Activated CD4-positive, alpha-beta T cell treated with anti-CD3 and anti-CD28 coated beads for 36 hours (primary cell): ENCODE measurements around the gene GFI1. TPM values are rescaled to one million over a fixed set of nuclear protein-coding genes. Genes with fewer than 3 reads are reported as not detected.
A peak's percentile ranks its signal among the peaks of the same experiment; 100 is the strongest.

Source experiments
- ATAC-seq: fragments of 200-7000 bp; cut with Tn5 transposase; one replicate; pipeline ENCODE4 v1.10.0; 2021; ENCODE audit warnings: mild to moderate bottlenecking, moderate library complexity
- CTCF ChIA-PET: fragments of 350-600 bp; sonication (Branson Sonifier 250); formaldehyde crosslinking; loops from one replicate; lab custom pipeline; 2021; ENCODE audit warnings: antibody characterized with exemption; lab: Charles Lee
- POLR2A ChIA-PET: fragments of 350-600 bp; sonication (Branson Sonifier 250); formaldehyde crosslinking; loops from one replicate; lab custom pipeline; 2021; ENCODE audit warnings: antibody characterized with exemption, inconsistent platforms; lab: Charles Lee
- DNase-seq: peaks from one replicate; pipeline ENCODE4 v3.0.0-alpha.2; 2020
- H3K27ac Mint-ChIP-seq: one replicate; pipeline ENCODE4 v1.8.0; 2021; ENCODE audit warnings: mixed read lengths
- H3K27me3 Mint-ChIP-seq: one replicate; pipeline ENCODE4 v1.8.0; 2021; ENCODE audit warnings: mixed read lengths
- H3K36me3 Mint-ChIP-seq: one replicate; pipeline ENCODE4 v1.8.0; 2021; ENCODE audit warnings: low read depth, mixed read lengths
- H3K4me1 Mint-ChIP-seq: one replicate; pipeline ENCODE4 v1.8.0; 2021; ENCODE audit warnings: mixed read lengths
- H3K4me3 Mint-ChIP-seq: one replicate; pipeline ENCODE4 v1.8.0; 2021; ENCODE audit warnings: mild to moderate bottlenecking, moderate library complexity, mixed read lengths
- H3K9me3 Mint-ChIP-seq: one replicate; pipeline ENCODE4 v1.8.0; 2021; ENCODE audit warnings: low read depth, mixed read lengths
- intact Hi-C, 2 experiments: fragments of 100-400 bp; cut with DNase I in 1 of 2; cut with micrococcal nuclease in 1 of 2; formaldehyde crosslinking; loops; one replicate each; pipeline versions ENCODE4 v1.14.2 to v1.15.1; 2022 to 2024; cut with DNase I, micrococcal nuclease
- total RNA-seq, 2 experiments: library from RNA; stranded (reverse); gene quantifications; one replicate each; pipeline ENCODE4 v1.2.3, GENCODE V29; 2021

GFI1 gene
- total RNA-seq, 2 experiments from 2014 or later: 47.7 to 53.7 TPM

DNA sequence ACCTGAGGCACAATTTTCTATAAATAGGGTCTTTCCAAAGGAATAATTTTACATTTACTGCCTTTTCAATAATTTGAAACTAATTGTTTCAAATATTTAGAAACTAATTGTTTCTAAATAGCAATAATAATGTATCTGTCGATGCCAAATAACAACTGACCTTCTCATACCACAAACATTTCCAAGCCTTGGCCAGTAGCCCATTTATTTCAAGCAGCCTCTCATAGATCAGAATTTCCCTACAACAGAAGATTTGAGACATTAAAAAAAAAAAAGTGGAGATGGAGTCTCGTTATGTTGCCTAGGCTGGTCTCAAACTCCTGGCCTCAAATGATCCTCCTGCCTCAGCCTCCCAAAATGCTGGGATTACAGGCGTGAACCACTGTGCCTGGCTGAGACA lies 2.1 kb upstream of the GFI1 start:
- POLR2A ChIA-PET: interaction anchor here (0.7 kb wide), 1 partner anchor 50 kb away, joined by 3 read pairs; no protein-coding TSS in a partner anchor
- CTCF ChIA-PET: interaction anchor here (0.7 to 1.5 kb wide), 3 partner anchors 42 to 168 kb away, joined by 3 to 4 read pairs (median 3); no protein-coding TSS in a partner anchor
- Mint-ChIP-seq H3K4me1 (peaks cover 29% of the 10 kb centered on the region), H3K27me3 (no peaks in the 10 kb centered on the region), H3K27ac (peak overlapping the region; percentile 56), H3K9me3 (no peaks in the 10 kb centered on the region), H3K36me3 (peaks cover 15% of the 10 kb centered on the region), H3K4me3 (peak overlapping the region; percentile 98)
- intact Hi-C loops: loop anchor here (1.0 to 10.0 kb wide), 7 partner anchors 15 to 934 kb away; partner anchors contain the start of genes DIPK1A (in 1 of the 2), MTF2 (in 1 of the 2) and RPL5 (in 1 of the 2)
- DNase-seq (no peak), ATAC-seq (no peak)

DNA sequence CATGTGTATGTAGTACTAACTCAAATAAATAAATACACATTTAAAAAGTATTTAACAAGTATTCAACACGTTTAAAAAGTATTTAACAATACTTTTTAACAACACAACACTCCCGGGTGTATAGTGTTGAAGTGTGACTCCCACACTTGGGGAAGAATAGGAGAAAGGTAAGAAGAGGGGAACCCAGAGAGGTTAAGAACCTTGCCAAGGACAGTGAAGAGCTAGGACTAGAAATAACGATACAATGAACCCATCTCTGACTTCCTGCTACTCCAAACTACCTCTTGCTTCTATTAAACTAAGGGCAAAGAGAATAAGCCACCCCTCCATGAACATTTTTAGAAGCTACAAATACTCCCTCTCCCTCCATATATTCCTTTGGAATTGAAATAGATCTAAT lies 1.7 kb upstream of the GFI1 start:
- peak overlapping the region; percentile 85 for H3K27ac Mint-ChIP-seq
- peaks cover 28% of the 10 kb centered on the region for H3K4me1 Mint-ChIP-seq
- H3K27me3 Mint-ChIP-seq: no peaks in the 10 kb centered on the region
- H3K9me3 Mint-ChIP-seq: no peaks in the 10 kb centered on the region
- H3K36me3 Mint-ChIP-seq: peaks cover 17% of the 10 kb centered on the region
- DNase-seq: no peak
- ChIA-PET CTCF (interaction anchor here (0.7 to 1.5 kb wide), 3 partner anchors 43 to 167 kb away, joined by 3 to 4 read pairs (median 3); no protein-coding TSS in a partner anchor), POLR2A (no interaction called here)
- intact Hi-C loops: loop anchor here (1.0 to 10.0 kb wide), 7 partner anchors 16 to 934 kb away; partner anchors contain the start of genes DIPK1A (in 1 of the 2), MTF2 (in 1 of the 2) and RPL5 (in 1 of the 2)
- no peak for ATAC-seq
- H3K4me3 Mint-ChIP-seq: peak overlapping the region; percentile 98

DNA sequence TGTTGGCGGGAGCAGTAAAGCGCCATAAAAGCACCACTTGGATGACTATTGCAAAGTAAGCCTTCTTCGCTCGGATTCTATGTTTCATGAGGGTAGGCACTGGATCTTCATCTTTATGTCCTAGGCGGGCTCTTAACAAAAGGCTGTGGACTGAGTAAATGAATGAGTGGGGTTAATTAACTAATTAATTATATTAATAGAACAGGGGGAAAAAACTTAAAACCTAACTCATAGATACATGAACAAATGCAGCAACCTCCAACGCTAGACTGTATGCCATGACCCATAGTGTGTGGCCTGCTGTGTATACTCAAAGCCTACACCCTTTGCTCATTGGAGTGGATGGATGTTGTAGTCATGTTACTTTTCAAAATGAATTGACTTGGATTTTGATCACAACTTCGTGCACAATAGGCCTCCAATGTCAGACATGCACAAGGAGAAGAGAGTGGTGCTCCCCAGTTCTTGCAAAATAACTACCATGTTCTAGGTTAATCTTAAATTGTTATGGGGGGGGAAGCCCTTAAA lies 417 bp upstream of the GFI1 start:
- Mint-ChIP-seq H3K4me1 (peaks cover 29% of the 10 kb centered on the region), H3K27me3 (no peaks in the 10 kb centered on the region), H3K36me3 (peaks cover 30% of the 10 kb centered on the region), H3K9me3 (no peaks in the 10 kb centered on the region), H3K27ac (peak overlapping the region; percentile 78), H3K4me3 (peak overlapping the region; percentile 98)
- ChIA-PET CTCF (interaction anchor here (0.7 to 5.9 kb wide), 13 partner anchors 12 to 603 kb away, joined by 3 to 42 read pairs (median 3); partner anchors contain the start of gene GLMN), POLR2A (interaction anchor here (0.7 to 6.3 kb wide), 4 partner anchors 12 to 171 kb away, joined by 3 to 101 read pairs (median 40); no protein-coding TSS in a partner anchor)
- DNase-seq (no peak), ATAC-seq (no peak)
- intact Hi-C loops: loop anchor here (2.0 to 10.0 kb wide), 8 partner anchors 16 to 932 kb away; partner anchors contain the start of genes DIPK1A (in 1 of the 2), MTF2 (in 1 of the 2) and RPL5 (in 1 of the 2)

DNA sequence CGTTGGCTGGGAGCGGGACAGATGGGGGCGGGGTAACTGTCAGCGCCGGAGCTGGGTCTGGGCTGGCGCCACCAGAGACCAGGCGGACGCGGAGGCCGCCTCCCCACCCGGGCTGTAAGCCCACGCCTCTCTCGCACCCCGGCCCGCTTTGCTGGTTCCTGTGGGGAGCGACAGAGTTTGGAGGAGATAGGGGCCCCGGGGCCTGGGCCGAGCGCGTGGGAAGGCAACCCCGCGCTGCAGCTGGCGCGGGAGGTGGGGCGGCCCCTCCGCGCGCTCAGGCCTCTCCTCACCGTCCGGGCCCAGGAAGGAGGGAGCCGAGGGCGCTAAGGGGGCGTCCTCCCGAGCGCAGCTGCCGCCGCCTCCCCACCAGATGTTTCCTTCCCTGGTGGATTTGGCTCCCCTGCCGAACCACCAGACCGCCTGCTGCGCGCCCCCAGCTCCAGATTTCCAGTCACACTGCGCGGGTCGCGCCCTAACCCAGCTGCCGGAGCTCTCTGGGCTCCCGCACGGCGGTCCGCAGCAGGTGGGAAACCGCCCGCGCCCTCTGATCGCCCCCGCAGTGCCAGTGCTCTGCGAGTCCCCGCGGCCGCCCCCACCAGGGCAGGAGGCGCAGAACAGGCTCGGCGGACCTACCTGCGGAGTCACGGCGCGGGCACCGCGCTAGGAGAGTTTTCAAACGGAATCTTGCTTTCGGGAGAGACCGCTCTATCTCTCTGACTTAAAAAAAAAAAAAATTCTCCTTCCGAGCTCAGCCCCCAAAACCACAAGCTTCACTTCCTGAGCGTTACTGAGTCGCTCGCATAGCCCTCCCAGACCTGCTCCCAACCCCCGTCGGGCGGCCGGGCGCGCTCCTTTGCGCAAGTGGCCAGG lies 1.1 kb downstream of the GFI1 start:
- Mint-ChIP-seq H3K4me3 (peak overlapping the region; percentile 98), H3K4me1 (peaks cover 30% of the 10 kb centered on the region), H3K36me3 (peaks cover 42% of the 10 kb centered on the region), H3K27me3 (no peaks in the 10 kb centered on the region), H3K27ac (peak overlapping the region; percentile 97), H3K9me3 (no peaks in the 10 kb centered on the region)
- peak; percentile 95 for DNase-seq
- intact Hi-C loops: loop anchor here (1.0 to 10.0 kb wide), 14 partner anchors 17 to 931 kb away; partner anchors contain the start of genes DIPK1A (in 1 of the 2), MTF2 (in 1 of the 2), RPAP2 (in 1 of the 2) and RPL5 (in 1 of the 2)
- CTCF ChIA-PET: interaction anchor here (0.6 to 5.9 kb wide), 29 partner anchors 11 to 474 kb away, joined by 3 to 42 read pairs (median 4); partner anchors contain the start of gene GLMN
- peak; percentile 58 for ATAC-seq
- POLR2A ChIA-PET: interaction anchor here (0.6 to 6.3 kb wide), 9 partner anchors 8 to 186 kb away, joined by 3 to 101 read pairs (median 5); no protein-coding TSS in a partner anchor

DNA sequence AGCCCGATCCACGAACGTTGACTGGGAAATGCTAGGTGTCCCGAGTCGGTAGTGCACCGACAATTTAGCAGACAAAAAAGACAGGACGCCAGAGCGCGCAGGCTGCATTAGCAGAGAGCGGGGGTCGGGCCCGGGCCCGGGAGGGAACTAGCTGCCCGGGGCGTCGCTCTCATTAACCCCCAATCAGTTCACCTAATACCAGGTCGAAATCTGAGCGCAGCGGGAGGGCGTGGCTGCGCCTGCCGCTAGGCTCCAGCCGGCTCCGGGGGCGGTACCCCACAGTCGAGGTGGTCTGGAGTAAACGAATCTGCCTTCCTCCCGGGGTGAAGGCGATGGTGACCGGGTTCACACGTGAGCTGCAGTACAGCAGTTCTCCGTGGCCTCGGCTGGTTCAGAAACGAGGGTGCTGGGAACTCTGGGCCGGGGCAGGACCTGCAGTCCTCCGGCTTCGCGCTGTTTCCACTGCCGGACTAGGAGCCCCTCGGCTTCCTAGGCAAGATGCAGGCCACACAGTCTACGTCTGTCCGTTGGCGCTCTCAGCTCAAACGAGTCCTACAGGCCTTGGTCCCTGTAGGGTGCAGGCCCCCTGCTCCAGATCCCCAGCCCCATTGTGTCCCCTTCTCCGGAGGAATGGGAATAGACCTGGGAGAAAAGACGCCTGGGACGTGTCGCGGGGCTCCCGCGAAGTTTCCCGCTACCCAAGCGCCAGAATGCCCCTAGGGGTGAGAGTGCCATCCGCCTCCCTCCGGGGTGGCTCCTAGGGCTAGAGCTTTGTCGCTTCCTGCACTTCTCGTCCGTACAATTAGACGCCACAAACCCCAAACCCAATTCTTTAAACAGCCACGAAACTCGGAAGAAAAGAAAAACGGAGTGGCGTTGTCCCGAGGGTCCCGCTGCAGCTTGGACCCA lies 2.0 kb downstream of the GFI1 start:
- ATAC-seq (peak; percentile 18), DNase-seq (peak; percentile 80)
- H3K9me3 Mint-ChIP-seq: no peaks in the 10 kb centered on the region
- CTCF ChIA-PET: interaction anchor here (0.6 to 5.9 kb wide), 22 partner anchors 10 to 320 kb away, joined by 3 to 42 read pairs (median 5); no protein-coding TSS in a partner anchor
- POLR2A ChIA-PET: interaction anchor here (1.0 to 6.3 kb wide), 6 partner anchors 9 to 185 kb away, joined by 3 to 101 read pairs (median 6); no protein-coding TSS in a partner anchor
- H3K4me1 Mint-ChIP-seq: peaks cover 36% of the 10 kb centered on the region
- peaks cover 48% of the 10 kb centered on the region for H3K36me3 Mint-ChIP-seq
- H3K4me3 Mint-ChIP-seq: peak overlapping the region; percentile 98
- intact Hi-C loops: loop anchor here (1.0 to 10.0 kb wide), 16 partner anchors 8 to 930 kb away; partner anchors contain the start of genes RPL5 (in 2 of the 2), DIPK1A (in 1 of the 2), DR1 (in 1 of the 2) and MTF2 (in 1 of the 2)
- peak overlapping the region; percentile 97 for H3K27ac Mint-ChIP-seq
- H3K27me3 Mint-ChIP-seq: no peaks in the 10 kb centered on the region

DNA sequence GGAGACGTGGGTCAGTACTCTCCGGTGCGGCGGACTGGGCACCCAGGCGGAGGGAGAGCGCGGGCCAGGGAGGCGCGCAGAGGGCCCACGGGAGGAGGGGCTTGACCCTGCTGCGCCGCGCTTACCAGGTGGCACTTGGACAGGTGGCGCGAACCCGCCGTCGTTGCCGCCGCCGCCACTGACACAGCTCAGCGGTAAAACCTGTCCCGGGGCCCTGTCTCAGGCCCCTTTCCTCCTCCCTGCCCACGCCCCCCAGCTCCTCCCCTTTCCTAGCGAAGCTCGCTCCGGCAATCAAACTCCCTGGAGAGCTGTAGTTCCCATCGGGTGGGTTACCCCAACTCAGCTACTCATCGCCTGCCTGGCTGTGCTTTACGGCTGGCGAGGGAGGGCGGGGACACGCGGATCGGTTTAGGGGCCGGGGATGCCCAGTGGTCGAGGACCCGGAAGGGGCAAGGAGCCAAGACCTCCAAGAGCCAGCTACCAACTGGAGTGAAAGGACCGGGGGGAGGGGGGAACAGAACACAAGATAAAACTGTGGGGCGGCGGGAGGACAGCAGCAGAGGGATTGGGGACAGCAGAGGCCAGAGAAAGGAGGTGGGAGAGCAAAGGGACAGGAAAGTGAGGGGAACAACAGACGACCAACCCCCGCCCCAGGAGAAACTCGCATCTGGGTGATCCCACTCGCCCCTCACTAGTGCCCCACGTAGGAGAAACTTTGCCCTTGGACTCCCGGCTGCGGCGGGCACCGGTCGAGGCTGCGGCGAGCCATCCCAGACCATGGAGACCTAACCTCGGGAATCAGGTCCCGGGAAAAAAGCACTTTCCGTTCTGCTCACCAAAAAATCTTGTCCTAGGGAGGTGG lies 2.9 kb downstream of the GFI1 start:
- ChIA-PET CTCF (interaction anchor here (0.5 to 5.9 kb wide), 12 partner anchors 9 to 1559 kb away, joined by 3 to 42 read pairs (median 4); no protein-coding TSS in a partner anchor), POLR2A (interaction anchor here (0.6 to 6.3 kb wide), 6 partner anchors 9 to 384 kb away, joined by 3 to 101 read pairs (median 8); no protein-coding TSS in a partner anchor)
- ATAC-seq (peak; percentile 13), DNase-seq (peak; percentile 85)
- H3K4me1 Mint-ChIP-seq: peaks cover 38% of the 10 kb centered on the region
- H3K36me3 Mint-ChIP-seq: peaks cover 57% of the 10 kb centered on the region
- peak overlapping the region; percentile 97 for H3K27ac Mint-ChIP-seq
- H3K9me3 Mint-ChIP-seq: no peaks in the 10 kb centered on the region
- intact Hi-C loops: loop anchor here (1.0 to 10.0 kb wide), 10 partner anchors 8 to 929 kb away; partner anchors contain the start of genes RPL5 (in 2 of the 2), DR1 (in 1 of the 2) and MTF2 (in 1 of the 2)
- peak overlapping the region; percentile 98 for H3K4me3 Mint-ChIP-seq
- no peaks in the 10 kb centered on the region for H3K27me3 Mint-ChIP-seq

DNA sequence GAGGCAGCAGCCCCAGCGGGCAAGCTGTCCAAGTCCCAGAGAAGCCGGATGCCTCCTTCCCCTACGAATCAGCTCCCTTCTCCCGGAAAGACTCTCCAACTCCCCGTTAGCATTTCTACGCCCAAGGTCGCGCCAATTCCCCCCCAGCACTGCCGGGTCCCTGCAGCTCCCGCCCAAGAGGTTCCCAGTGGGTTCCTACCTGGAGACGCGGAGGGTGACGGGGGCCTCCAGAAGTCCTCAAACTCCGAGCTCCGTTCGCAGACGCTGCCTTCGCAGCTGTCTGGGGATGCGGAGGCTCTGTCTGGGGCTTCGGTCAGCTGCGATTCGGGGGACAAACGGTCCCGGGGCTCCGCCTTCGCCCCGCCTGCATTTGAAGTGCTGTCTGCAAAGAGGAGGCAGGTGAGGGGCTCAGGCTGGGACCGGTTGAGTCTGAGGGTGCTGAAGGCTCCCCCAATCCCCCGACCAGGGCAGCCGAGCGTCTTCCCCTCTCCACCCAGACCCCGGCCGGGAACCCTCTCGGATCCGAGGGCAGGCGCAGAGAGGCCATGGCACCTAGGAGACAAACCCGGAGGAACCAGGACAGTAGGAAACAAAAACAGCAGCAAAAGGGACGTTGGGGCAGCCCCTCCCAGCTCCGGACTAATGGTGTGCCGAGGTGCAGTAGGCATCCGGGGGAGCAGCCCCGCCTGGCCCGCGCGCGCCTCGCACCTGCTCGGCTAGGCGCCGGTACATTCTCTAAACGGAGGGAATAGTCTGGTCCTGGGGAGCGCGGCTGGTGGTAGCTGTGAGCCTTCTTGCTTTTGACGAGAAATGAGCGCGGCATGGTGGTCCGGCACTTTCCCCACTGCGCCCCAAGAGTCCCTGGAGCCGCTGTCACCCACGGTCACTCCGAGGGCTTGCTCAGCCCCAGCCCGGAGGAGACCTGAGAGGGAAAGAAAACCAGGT lies 3.8 kb downstream of the GFI1 start:
- intact Hi-C loops: loop anchor here (5.0 to 10.0 kb wide), 6 partner anchors 171 to 928 kb away; partner anchors contain the start of genes RPL5 (in 2 of the 2), DR1 (in 1 of the 2) and MTF2 (in 1 of the 2)
- ATAC-seq (no peak), DNase-seq (peak; percentile 64)
- Mint-ChIP-seq H3K27ac (peak overlapping the region; percentile 97), H3K9me3 (no peaks in the 10 kb centered on the region), H3K27me3 (no peaks in the 10 kb centered on the region), H3K36me3 (peaks cover 63% of the 10 kb centered on the region), H3K4me1 (peaks cover 39% of the 10 kb centered on the region), H3K4me3 (peak overlapping the region; percentile 98)
- ChIA-PET POLR2A (interaction anchor here (0.5 to 6.3 kb wide), 9 partner anchors 8 to 384 kb away, joined by 3 to 101 read pairs (median 3); no protein-coding TSS in a partner anchor), CTCF (interaction anchor here (0.7 to 5.9 kb wide), 14 partner anchors 8 to 1366 kb away, joined by 3 to 42 read pairs (median 4); no protein-coding TSS in a partner anchor)
